Measurements from ENCODE around the gene F10. TPM values are rescaled to one million over a fixed set of nuclear protein-coding genes. Genes with fewer than 3 reads are reported as not detected.
"Not testable (repeated sequence)": the region's sequence is repeated elsewhere in the genome, so short reads cannot be mapped to it uniquely, and the experiment has no call there.

Gene F10
- total RNA-seq, 1 experiment from 2014 or later, result not detected

DNA sequence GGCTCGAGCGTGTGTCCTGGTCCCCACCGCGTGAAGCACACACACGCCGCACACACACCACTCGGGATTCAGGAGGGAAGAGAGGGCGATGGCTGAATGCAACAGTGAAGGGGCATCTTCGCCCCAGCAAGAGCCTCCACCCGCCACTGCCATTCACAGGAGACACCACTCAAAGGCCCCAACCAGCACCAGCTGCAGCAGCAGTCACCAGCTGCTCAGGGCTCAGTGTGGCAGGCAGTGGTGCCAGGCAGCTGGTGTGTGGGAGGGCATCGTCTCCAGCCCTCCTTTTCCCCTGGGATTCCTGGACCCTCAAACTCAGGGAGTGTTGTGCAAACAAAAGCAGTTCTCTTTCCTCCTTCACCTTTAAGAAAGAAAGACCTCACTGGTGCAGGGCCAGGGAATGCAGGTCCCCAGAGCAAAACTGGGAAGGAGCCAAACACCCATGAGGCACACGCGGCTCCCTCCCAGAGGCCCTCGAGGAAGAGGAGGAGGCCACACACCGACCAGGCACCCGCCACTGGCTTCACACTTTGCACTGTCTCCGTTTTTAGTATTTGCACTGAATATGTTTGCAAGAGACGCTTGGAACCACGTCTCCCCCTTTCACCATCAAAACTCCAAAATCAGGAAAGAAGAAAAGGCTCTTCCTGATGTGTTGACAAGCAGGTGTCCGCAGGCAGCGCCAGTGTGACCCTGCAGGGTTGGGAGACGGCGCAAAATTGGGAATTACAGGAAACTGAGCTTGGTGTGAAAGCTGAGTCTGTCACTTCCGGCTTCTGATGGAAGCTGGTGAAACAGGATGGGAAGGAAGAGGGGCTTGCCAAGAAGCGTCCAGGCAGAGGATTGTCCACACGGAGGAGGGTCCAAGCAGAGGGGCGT, 43.5 kb upstream of the F10 start:
- Histone ChIP-seq H3K4me1 (ENCODE audit: low read length) (no peaks in the 10 kb centered on the region), H3K9ac (ENCODE audit: low read length) (no peak overlapping the region), H4K20me1 (ENCODE audit: insufficient read depth, low read depth, low read length) (no peaks in the 10 kb centered on the region), H2AFZ (ENCODE audit: low read length) (no peak overlapping the region), H3K79me2 (ENCODE audit: low read length) (no peaks in the 10 kb centered on the region), H3K36me3 (ENCODE audit: insufficient read depth, low read length) (no peaks in the 10 kb centered on the region), H3K9me3 (ENCODE audit: low read length) (no peaks in the 10 kb centered on the region), H3K27ac (ENCODE audit: low read length) (no peak overlapping the region), H3K4me2 (ENCODE audit: low read depth, low read length, poor library complexity, severe bottlenecking) (no peak overlapping the region), H3K9me2 (replicated peaks; ENCODE audit: insufficient read depth, low read length) (no peaks in the 10 kb centered on the region), H3K4me3 (ENCODE audit: low read length) (no peak overlapping the region), H3K27me3 (ENCODE audit: low read length) (no peaks in the 10 kb centered on the region)
- DNase-seq, result no peak

DNA sequence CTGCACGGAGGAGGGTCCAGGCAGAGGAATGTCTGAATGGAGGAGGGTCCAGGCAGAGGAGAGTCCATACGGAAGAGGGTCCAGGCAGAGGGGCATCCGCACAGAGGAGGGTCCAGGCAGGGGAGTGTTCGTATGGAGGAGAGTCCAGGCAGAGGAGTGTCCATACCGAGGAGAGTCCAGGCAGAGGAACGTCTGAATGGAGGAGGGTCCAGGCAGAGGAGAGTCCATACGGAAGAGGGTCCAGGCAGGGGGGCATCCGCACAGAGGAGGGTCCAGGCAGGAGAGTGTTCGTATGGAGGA, 42.9 kb upstream of the F10 start:
- H3K36me3 ChIP-seq (ENCODE audit: insufficient read depth, low read length); H4K20me1 ChIP-seq (ENCODE audit: insufficient read depth, low read depth, low read length); H2AFZ ChIP-seq (ENCODE audit: low read length); H3K9ac ChIP-seq (ENCODE audit: low read length); H3K9me3 ChIP-seq (ENCODE audit: low read length); H3K27ac ChIP-seq (ENCODE audit: low read length); H3K4me1 ChIP-seq (ENCODE audit: low read length); H3K9me2 ChIP-seq (replicated peaks; ENCODE audit: insufficient read depth, low read length); H3K79me2 ChIP-seq (ENCODE audit: low read length); H3K4me3 ChIP-seq (ENCODE audit: low read length); DNase-seq; H3K27me3 ChIP-seq (ENCODE audit: low read length); H3K4me2 ChIP-seq (ENCODE audit: low read depth, low read length, poor library complexity, severe bottlenecking): not testable (repeated sequence)

DNA sequence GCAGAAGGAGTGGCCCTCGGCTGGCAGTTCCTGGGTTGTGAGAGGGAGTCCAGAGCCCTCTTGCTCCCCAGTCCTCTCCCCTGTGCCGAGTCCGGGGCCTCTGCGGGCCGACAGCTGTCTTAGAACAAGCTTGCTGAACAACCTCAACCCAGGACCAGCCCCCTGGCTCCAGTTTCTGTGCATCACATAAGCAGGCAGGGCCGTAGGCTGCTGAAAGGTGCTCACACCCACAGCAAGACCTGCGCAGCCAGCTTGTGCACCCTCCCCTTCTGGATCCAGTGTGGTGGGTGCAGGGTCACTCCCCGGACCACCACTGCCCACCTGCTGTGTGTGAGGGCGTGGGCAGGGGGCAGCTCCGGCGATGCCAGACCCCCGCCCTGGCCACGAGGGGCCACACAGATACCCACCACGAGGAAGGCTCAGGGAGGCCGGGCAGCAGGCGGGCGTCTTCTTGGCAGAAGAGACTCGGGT, 42.2 kb upstream of the F10 start:
- H2AFZ ChIP-seq (ENCODE audit: low read length), result no peak overlapping the region

DNA sequence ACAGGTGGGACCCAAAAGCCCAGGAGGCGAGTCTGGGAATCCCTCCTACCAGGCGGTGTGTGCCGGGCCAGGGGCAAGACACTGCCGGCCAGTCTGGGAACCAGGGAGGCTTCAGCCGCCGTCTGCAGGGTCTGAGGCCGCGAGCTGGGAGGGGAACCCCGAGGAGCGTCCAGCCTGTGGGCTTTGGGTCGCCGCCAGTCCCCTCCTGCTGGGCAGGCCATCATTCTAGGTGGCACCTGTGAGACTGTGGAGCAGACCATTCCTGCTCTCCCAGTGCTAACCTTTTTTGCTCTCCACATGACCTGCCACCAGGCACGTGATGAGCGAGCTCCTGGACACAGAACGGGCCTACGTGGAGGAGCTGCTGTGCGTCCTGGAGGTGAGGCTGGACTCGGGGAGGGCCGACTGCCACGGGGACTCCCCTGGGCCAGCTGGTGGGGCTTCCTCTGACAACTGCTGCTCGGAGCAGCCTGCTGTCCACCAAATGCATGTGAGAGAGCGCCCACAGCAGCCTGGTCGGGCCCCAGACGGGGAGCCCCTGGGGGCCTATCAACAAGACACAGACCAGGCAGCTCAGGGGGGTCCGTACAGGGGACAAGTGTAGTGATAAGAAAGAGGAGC, 41.6 kb upstream of the F10 start:
- Histone ChIP-seq H3K4me1 (ENCODE audit: low read length) (no peaks in the 10 kb centered on the region), H3K27ac (ENCODE audit: low read length) (no peak overlapping the region), H3K4me3 (ENCODE audit: low read length) (no peak overlapping the region), H3K36me3 (ENCODE audit: insufficient read depth, low read length) (no peaks in the 10 kb centered on the region), H2AFZ (ENCODE audit: low read length) (no peak overlapping the region), H3K9ac (ENCODE audit: low read length) (no peak overlapping the region), H3K9me3 (ENCODE audit: low read length) (no peaks in the 10 kb centered on the region), H4K20me1 (ENCODE audit: insufficient read depth, low read depth, low read length) (no peaks in the 10 kb centered on the region), H3K79me2 (ENCODE audit: low read length) (no peaks in the 10 kb centered on the region), H3K9me2 (replicated peaks; ENCODE audit: insufficient read depth, low read length) (no peaks in the 10 kb centered on the region), H3K27me3 (ENCODE audit: low read length) (no peaks in the 10 kb centered on the region), H3K4me2 (ENCODE audit: low read depth, low read length, poor library complexity, severe bottlenecking) (no peak overlapping the region)
- DNase-seq, result no peak

More for the DNA sequence above, 42.2 kb upstream of the F10 start:
- Histone ChIP-seq H3K4me1 (ENCODE audit: low read length) (no peaks in the 10 kb centered on the region), H3K4me3 (ENCODE audit: low read length) (no peak overlapping the region), H3K36me3 (ENCODE audit: insufficient read depth, low read length) (no peaks in the 10 kb centered on the region), H3K27ac (ENCODE audit: low read length) (no peak overlapping the region), H4K20me1 (ENCODE audit: insufficient read depth, low read depth, low read length) (no peaks in the 10 kb centered on the region), H3K9me3 (ENCODE audit: low read length) (no peaks in the 10 kb centered on the region), H3K79me2 (ENCODE audit: low read length) (no peaks in the 10 kb centered on the region), H3K9me2 (replicated peaks; ENCODE audit: insufficient read depth, low read length) (no peaks in the 10 kb centered on the region), H3K27me3 (ENCODE audit: low read length) (no peaks in the 10 kb centered on the region), H3K9ac (ENCODE audit: low read length) (no peak overlapping the region), H3K4me2 (ENCODE audit: low read depth, low read length, poor library complexity, severe bottlenecking) (no peak overlapping the region)
- DNase-seq, result peak; percentile 47

DNA sequence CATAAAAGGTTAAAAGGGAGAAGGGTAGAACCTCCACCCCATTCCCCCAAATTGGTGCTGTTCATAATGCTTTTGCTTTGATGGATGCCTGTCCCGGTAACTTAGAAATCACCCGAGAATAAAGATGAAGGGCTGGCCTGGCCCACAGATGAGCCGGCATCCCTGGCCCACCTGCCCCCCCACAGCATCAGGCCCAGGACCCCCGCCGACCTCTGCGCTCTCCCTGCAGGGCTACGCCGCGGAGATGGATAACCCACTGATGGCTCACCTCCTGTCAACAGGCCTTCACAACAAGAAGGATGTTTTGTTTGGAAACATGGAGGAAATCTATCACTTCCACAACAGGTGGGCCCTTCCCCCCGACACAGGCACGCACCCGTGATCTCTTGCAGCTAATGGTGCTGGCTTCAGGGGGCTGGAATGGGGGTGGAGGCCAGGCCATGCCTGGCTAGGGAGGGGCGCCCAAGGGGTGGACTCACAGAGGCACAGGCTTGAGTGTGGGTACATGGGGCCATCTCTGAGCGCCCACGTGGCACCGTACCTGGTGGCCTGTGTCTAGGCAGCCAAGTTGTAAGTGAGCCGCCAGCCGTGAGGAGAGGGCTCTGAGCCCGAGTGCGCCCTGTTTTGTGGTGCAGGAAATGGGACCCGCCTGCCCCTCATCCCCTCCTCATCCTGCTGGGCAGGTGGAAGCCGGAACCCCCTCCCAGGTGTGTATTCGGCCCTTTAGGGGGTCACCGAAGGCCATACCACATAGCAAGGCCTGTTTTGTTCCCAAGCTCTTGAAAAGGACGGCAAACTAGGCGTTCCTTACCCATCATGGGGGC, 40.2 kb upstream of the F10 start:
- no peaks in the 10 kb centered on the region for H3K4me1 ChIP-seq (ENCODE audit: low read length)
- H3K9ac ChIP-seq (ENCODE audit: low read length), result no peak overlapping the region
- no peak overlapping the region for H2AFZ ChIP-seq (ENCODE audit: low read length)
- no peak overlapping the region for H3K27ac ChIP-seq (ENCODE audit: low read length)
- H3K4me2 ChIP-seq (ENCODE audit: low read depth, low read length, poor library complexity, severe bottlenecking), result no peak overlapping the region
- no peaks in the 10 kb centered on the region for H3K9me2 ChIP-seq (replicated peaks; ENCODE audit: insufficient read depth, low read length)
- no peaks in the 10 kb centered on the region for H3K27me3 ChIP-seq (ENCODE audit: low read length)
- H4K20me1 ChIP-seq (ENCODE audit: insufficient read depth, low read depth, low read length), result no peaks in the 10 kb centered on the region
- no peaks in the 10 kb centered on the region for H3K79me2 ChIP-seq (ENCODE audit: low read length)
- no peak overlapping the region for H3K4me3 ChIP-seq (ENCODE audit: low read length)
- no peaks in the 10 kb centered on the region for H3K36me3 ChIP-seq (ENCODE audit: insufficient read depth, low read length)
- no peaks in the 10 kb centered on the region; the same call in 1 of the 2 replicates for H3K9me3 ChIP-seq (ENCODE audit: low read length)
- DNase-seq, result no peak

DNA sequence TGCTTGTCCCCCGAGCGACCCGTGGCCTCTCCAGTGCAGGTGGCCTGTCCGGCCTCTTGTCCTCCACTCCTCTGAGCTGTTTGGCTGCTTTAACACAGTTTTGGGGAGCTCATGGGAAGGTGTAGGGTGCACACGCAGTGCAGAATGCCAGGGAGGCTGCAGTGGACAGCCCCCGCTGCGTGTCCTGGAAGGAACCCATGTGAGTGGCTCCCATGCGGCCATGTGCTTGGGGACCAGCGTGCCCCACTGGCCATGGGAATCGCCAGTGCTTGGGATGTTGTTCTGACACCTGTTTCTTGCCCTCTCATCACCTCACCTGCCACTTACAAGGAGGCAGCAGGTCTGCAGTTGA, 39.6 kb upstream of the F10 start:
- Histone ChIP-seq H3K9me3 (ENCODE audit: low read length) (no peaks in the 10 kb centered on the region; the same call in 1 of the 2 replicates), H3K4me2 (ENCODE audit: low read depth, low read length, poor library complexity, severe bottlenecking) (no peak overlapping the region), H3K9me2 (replicated peaks; ENCODE audit: insufficient read depth, low read length) (no peaks in the 10 kb centered on the region), H3K79me2 (ENCODE audit: low read length) (no peaks in the 10 kb centered on the region), H3K4me1 (ENCODE audit: low read length) (no peaks in the 10 kb centered on the region), H3K4me3 (ENCODE audit: low read length) (no peak overlapping the region), H3K36me3 (ENCODE audit: insufficient read depth, low read length) (no peaks in the 10 kb centered on the region), H3K27ac (ENCODE audit: low read length) (no peak overlapping the region), H2AFZ (ENCODE audit: low read length) (no peak overlapping the region), H3K9ac (ENCODE audit: low read length) (no peak overlapping the region), H4K20me1 (ENCODE audit: insufficient read depth, low read depth, low read length) (no peaks in the 10 kb centered on the region), H3K27me3 (ENCODE audit: low read length) (no peaks in the 10 kb centered on the region)
- no peak for DNase-seq

DNA sequence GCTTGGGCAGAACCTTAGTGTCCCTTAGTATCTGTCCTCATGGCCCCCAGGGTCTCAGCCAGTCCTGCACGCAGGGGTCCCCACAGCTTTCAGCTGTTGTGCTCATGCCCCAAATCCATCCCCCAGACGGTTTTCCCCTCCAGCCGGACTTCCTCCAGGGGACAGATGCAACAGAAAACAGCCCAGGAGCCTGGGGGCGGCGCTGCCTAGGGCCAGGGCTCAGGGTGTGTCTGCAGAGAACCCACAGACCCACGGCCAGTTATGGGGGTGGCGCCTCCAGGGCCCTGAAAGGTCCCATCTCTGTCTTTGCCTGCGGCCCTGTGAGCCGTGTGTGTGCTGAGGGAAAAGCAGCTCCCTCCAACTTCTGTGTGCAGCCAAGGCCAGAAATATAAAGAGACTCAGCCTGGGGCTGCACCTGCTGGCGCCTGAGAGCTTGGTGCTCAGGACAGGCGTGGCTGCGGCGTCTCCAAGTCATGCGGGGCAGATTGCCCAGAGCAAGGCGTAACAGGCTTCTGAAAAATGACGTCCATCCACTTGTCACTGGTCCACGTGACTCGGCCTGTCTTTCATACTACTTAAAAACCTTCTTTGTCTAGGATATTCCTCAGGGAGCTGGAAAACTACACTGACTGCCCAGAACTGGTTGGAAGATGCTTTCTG, 39.1 kb upstream of the F10 start:
- no peak overlapping the region for H2AFZ ChIP-seq (ENCODE audit: low read length)
- H3K4me1 ChIP-seq (ENCODE audit: low read length), result no peaks in the 10 kb centered on the region
- H3K9ac ChIP-seq (ENCODE audit: low read length), result no peak overlapping the region
- no peak for DNase-seq
- no peaks in the 10 kb centered on the region for H3K79me2 ChIP-seq (ENCODE audit: low read length)
- H3K27ac ChIP-seq (ENCODE audit: low read length), result no peak overlapping the region
- H3K4me2 ChIP-seq (ENCODE audit: low read depth, low read length, poor library complexity, severe bottlenecking), result no peak overlapping the region
- H3K9me3 ChIP-seq (ENCODE audit: low read length), result no peaks in the 10 kb centered on the region; the same call in 1 of the 2 replicates
- no peaks in the 10 kb centered on the region for H3K9me2 ChIP-seq (replicated peaks; ENCODE audit: insufficient read depth, low read length)
- H3K27me3 ChIP-seq (ENCODE audit: low read length), result no peaks in the 10 kb centered on the region
- no peaks in the 10 kb centered on the region for H3K36me3 ChIP-seq (ENCODE audit: insufficient read depth, low read length)
- H3K4me3 ChIP-seq (ENCODE audit: low read length), result no peak overlapping the region
- H4K20me1 ChIP-seq (ENCODE audit: insufficient read depth, low read depth, low read length), result no peaks in the 10 kb centered on the region
